HUES64 (cell line): ENCODE results near the gene MS4A6A.
"Not testable (repeated sequence)": the region's sequence is repeated elsewhere in the genome, so short reads cannot be mapped to it uniquely, and the experiment has no call there.

Experiments
- H3K27ac ChIP-seq: 2 replicates; pipeline ENCODE4 v1.7.0; 2013; ENCODE audit warnings: low read depth, low read length, inconsistent platforms
- H3K27me3 ChIP-seq: 2 replicates; pipeline ENCODE4 v1.6.1; 2013; ENCODE audit warnings: mild to moderate bottlenecking, low read length; ENCODE audit not compliant: insufficient read depth
- H3K36me3 ChIP-seq: 2 replicates; pipeline ENCODE4 v1.6.1; 2013; ENCODE audit warnings: mild to moderate bottlenecking, low read length; ENCODE audit not compliant: insufficient read depth
- H3K4me1 ChIP-seq: 2 replicates; pipeline ENCODE4 v1.6.1; 2013; ENCODE audit warnings: mild to moderate bottlenecking, low read length, moderate library complexity; ENCODE audit not compliant: insufficient read depth
- H3K4me3 ChIP-seq: 2 replicates; pipeline ENCODE4 v1.5.1; 2013; ENCODE audit warnings: mild to moderate bottlenecking, low read length, moderate library complexity
- H3K9ac ChIP-seq: 2 replicates; pipeline ENCODE4 v1.6.1; 2013; ENCODE audit warnings: mild to moderate bottlenecking, low read depth, low read length
- H3K9me3 ChIP-seq: 2 replicates; pipeline ENCODE4 v1.6.1; 2013; ENCODE audit warnings: low read depth, low read length; ENCODE audit not compliant: insufficient read depth
- WGBS: fragments of 150-250, 120-280 bp; methylation state at CpG from one replicate; pipeline ENCODE4 v1.1.7; 2013; ENCODE audit warnings: missing lambda C conversion rate; 5-methylcytosine and 5-hydroxymethylcytosine counted together

The MS4A6A gene

GRCh38 chr11:60204922-60205321, 22.0 kb upstream of the MS4A6A start:
- Histone ChIP-seq H3K4me1 (peaks cover 11% of the 10 kb centered on the region; the same call in 1 of the 2 replicates), H3K4me3 (no peak overlapping the region), H3K9me3 (peaks cover 9% of the 10 kb centered on the region), H3K27me3 (no peaks in the 10 kb centered on the region), H3K9ac (no peak overlapping the region), H3K27ac (no peak overlapping the region), H3K36me3 (no peaks in the 10 kb centered on the region)
- WGBS: 90% methylated on average over 4 of the region's 4 CpGs

DNA sequence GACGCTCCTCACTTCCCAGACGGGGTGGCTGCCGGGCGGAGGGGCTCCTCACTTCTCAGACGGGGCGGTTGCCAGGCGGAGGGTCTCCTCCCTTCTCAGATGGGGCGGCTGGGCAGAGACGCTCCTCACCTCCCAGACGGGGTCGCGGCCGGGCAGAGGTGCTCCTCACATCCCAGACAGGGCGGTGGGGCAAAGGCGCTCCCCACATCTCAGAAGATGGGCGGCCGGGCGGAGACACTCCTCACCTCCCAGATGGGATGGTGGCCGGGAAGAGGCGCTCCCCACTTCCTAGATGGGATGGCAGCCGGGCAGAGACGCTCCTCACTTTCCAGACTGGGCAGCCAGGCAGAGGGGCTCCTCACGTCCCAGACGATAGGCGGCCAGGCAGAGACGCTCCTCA, 18.5 kb upstream of the MS4A6A start:
- not testable (repeated sequence) for H3K36me3 ChIP-seq, H3K4me3 ChIP-seq, H3K27me3 ChIP-seq, H3K27ac ChIP-seq, H3K9me3 ChIP-seq, H3K9ac ChIP-seq, H3K4me1 ChIP-seq
- 95% methylated on average over 19 of the region's 26 CpGs for WGBS

DNA sequence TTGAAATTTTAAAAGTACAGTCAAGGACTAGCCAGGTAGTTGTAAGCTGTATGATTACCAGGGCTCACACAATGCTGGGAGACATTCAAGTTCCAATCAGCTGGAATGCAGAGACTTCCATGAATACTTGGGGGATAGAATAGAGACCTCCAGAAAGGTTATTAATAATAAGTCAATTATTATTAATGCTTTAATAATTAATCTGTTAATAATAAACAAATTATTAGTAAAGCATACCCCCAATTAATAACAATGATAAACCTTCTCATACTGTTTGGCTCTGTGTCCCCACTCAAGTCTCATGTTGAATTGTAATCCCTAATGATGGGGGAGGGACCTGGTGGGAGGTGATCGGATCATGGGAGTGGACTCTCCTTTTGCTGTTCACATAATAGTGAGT, 14.6 kb upstream of the MS4A6A start:
- WGBS: 100% methylated on average over 1 of the region's 1 CpG
- peaks cover 7% of the 10 kb centered on the region for H3K9me3 ChIP-seq
- H3K27ac ChIP-seq: no peak overlapping the region
- no peaks in the 10 kb centered on the region for H3K36me3 ChIP-seq
- H3K9ac ChIP-seq: no peak overlapping the region
- no peak overlapping the region for H3K4me3 ChIP-seq
- peaks cover 4% of the 10 kb centered on the region; the same call in 1 of the 2 replicates for H3K4me1 ChIP-seq
- no peaks in the 10 kb centered on the region for H3K27me3 ChIP-seq

GRCh38 chr11:60195923-60196368, 13.1 kb upstream of the MS4A6A start:
- no peaks in the 10 kb centered on the region for H3K36me3 ChIP-seq
- H3K27me3 ChIP-seq: no peaks in the 10 kb centered on the region
- H3K27ac ChIP-seq: no peak overlapping the region
- peaks cover 4% of the 10 kb centered on the region; the same call in 1 of the 2 replicates for H3K4me1 ChIP-seq
- no peak overlapping the region for H3K9ac ChIP-seq
- H3K4me3 ChIP-seq: no peak overlapping the region
- no peaks in the 10 kb centered on the region; the same call in 1 of the 2 replicates for H3K9me3 ChIP-seq
- 88% methylated on average over 4 of the region's 4 CpGs for WGBS

DNA sequence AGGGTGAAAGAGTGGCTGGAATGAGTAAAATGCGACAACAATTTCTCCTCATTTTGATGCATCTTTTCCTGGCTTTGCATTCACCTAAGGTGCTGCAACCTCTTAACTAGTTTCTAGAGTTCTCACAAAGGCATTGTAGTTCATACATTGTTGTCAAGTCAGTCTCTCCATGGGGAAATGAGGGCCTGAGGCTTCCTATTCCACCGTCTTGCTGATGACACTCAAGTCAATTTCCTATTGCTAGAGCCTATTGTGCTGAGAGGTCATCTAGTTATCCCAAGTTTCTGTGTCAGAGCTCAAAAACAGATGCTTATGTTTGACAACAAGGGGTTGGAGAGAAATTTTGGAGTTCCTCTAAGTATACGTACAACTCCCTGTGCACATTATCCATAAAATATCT, 11.6 kb upstream of the MS4A6A start:
- Histone ChIP-seq H3K9ac (no peak overlapping the region), H3K9me3 (no peaks in the 10 kb centered on the region; the same call in 1 of the 2 replicates), H3K27me3 (no peaks in the 10 kb centered on the region), H3K36me3 (no peaks in the 10 kb centered on the region), H3K27ac (no peak overlapping the region), H3K4me1 (peaks cover 4% of the 10 kb centered on the region; the same call in 1 of the 2 replicates), H3K4me3 (no peak overlapping the region)
- WGBS: 58% methylated on average over 3 of the region's 3 CpGs

DNA sequence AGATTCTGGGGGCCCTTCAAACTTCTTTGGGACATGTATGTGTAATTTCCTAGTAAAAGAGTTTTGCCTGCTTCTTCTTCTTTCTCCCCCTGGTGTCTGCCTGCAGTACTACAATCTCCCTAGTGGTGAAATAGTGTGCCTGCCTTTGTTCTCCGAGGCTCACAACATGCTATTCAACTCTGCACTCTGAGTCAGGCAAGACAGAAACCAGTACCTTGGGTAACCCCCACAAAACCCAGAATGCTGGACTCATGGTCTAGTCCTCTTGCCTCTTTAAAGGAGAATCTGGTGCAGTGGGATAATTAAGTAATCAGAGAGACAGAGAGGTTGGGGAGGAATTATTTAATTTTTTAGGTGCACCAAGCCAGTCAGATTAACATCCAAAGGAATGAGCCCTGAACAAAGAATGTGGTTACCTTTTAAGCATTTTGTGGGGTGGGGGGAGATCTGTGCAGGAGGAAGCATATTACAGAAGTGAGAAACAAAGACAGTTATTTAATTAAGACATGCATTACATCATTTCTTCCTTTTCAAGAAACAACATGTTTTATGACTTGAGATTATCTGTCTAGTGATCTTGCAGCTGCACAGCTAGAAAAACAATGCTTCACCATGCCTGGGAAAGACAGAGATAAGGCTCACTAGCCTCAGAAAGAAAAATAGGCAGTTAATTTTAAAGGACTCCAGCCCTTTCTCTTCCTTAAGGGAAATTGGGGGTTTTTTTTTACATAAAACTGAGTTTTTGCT, 11.0 kb upstream of the MS4A6A start:
- Histone ChIP-seq H3K4me1 (peaks cover 4% of the 10 kb centered on the region; the same call in 1 of the 2 replicates), H3K36me3 (no peaks in the 10 kb centered on the region), H3K9me3 (no peaks in the 10 kb centered on the region; the same call in 1 of the 2 replicates), H3K27ac (no peak overlapping the region), H3K9ac (no peak overlapping the region), H3K27me3 (no peaks in the 10 kb centered on the region), H3K4me3 (no peak overlapping the region)
- 50% methylated on average over 1 of the region's 1 CpG for WGBS

DNA sequence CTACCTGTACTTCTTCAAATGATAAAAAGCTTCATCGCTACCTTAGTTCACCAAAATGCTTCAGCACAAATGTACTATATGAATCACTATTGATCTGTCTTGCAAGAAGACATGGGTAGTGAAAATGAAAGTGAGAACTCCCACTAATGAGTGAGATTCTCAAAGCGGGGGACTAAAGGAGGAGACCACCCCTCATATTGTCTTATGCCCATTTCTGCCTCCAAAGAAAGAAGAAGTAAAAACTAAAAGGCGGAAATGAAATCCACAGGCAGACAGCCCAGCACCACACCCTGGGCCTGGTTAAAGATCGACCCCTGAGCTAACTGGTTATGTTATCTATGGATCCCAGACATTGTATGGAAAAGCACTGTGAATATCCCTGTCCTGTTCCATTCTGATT, 9.7 kb upstream of the MS4A6A start:
- not testable (repeated sequence) for H3K27me3 ChIP-seq, H3K36me3 ChIP-seq, H3K4me3 ChIP-seq, H3K27ac ChIP-seq, H3K9ac ChIP-seq, H3K9me3 ChIP-seq, H3K4me1 ChIP-seq
- 97% methylated on average over 3 of the region's 4 CpGs for WGBS

- H3K9ac ChIP-seq, H3K9me3 ChIP-seq, H3K36me3 ChIP-seq, H3K27me3 ChIP-seq, H3K4me1 ChIP-seq, H3K4me3 ChIP-seq, H3K27ac ChIP-seq: not testable (repeated sequence)
- WGBS: 89% methylated on average over 3 of the region's 3 CpGs
These were observed 5.6 kb upstream of the MS4A6A start for GRCh38 chr11:60188481-60188880.

DNA sequence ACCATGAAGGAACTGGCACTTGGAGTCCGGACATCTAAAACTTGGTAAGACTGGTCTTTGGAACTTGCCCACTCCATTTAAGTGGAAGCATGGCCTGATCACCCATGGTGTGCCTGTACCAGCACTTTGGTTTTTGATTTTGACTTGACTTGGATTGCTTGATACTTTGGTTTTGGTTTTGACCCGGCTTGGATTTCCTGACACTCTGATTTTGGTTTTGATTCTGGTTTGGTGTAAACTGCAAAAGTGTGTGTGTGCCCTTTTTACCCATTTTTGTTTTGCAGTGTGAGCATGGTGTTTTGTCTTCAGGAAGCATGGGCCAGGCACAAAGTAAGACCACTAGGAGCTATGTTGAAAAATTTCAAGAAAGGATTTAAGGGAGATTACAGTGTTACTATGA, 3.2 kb upstream of the MS4A6A start:
- over 99% methylated on average over 2 of the region's 2 CpGs for WGBS
- not testable (repeated sequence) for H3K9me3 ChIP-seq, H3K9ac ChIP-seq

GRCh38 chr11:60185512-60185827, 2.6 kb upstream of the MS4A6A start:
- H3K4me3 ChIP-seq, H3K9ac ChIP-seq, H3K36me3 ChIP-seq, H3K4me1 ChIP-seq, H3K9me3 ChIP-seq, H3K27me3 ChIP-seq, H3K27ac ChIP-seq: not testable (repeated sequence)
- 97% methylated on average over 2 of the region's 2 CpGs for WGBS

More for the DNA sequence above, 3.2 kb upstream of the MS4A6A start:
- not testable (repeated sequence) for H3K4me3 ChIP-seq, H3K36me3 ChIP-seq, H3K27ac ChIP-seq, H3K4me1 ChIP-seq, H3K27me3 ChIP-seq

DNA sequence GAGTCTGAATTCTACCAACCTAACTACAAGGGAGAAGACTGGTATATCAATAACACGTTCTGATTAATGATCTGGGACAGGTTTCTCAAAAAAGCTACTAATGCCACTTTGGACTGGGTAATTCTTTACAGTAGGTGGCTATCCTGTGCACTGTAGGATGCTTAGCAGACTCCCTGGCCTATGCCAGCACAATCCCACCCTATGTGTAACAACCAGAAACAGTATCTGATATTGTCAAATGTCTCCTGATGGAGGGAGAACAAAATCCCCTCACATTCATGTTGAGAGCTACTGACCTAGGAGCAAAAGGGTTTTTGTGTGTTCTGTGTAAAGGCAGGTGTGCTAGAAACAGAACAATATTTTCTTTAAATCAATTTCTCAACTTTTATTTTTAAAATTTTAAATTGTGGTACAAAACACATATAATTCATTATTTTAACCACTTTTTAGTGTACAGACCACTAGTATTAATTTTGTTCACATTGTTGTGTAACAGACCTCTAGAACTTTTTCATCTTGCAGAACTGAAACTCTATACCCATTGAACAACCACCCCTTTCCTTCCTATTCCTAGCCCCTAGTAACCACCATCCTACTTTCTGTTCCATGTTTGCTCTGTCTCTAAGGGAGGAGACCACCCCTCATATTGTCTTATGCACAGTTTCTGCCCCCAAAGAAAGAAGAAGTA, 2.1 kb upstream of the MS4A6A start:
- 0 out of 2 replicates have a peak, but pooled peaks cover 3% of the 10 kb centered on the region for H3K9me3 ChIP-seq
- peaks cover 9% of the 10 kb centered on the region; the same call in 1 of the 2 replicates for H3K4me1 ChIP-seq
- H3K27ac ChIP-seq: no peak overlapping the region
- no peaks in the 10 kb centered on the region for H3K36me3 ChIP-seq
- H3K4me3 ChIP-seq: no peak overlapping the region
- 93% methylated on average over 1 of the region's 1 CpG for WGBS
- H3K27me3 ChIP-seq: no peaks in the 10 kb centered on the region
- H3K9ac ChIP-seq: no peak overlapping the region
